Head of caudate nucleus (tissue), 42 donors: Measurements from ENCODE around the gene MOBP.
"Not testable (repeated sequence)": the region's sequence is repeated elsewhere in the genome, so short reads cannot be mapped to it uniquely, and the experiment has no call there.

Source experiments
- DNase-seq, 42 donors: peaks; one replicate each; pipeline versions ENCODE4 v3.0.0 to v3.0.0-alpha.2; 2020 to 2021; ENCODE audit warnings: mixed read lengths in 7 of 42
- intact Hi-C: fragments of 100-400 bp; cut with DNase I; formaldehyde crosslinking; loops from one replicate; pipeline ENCODE4 v1.15.0; 2022

MOBP gene

DNA sequence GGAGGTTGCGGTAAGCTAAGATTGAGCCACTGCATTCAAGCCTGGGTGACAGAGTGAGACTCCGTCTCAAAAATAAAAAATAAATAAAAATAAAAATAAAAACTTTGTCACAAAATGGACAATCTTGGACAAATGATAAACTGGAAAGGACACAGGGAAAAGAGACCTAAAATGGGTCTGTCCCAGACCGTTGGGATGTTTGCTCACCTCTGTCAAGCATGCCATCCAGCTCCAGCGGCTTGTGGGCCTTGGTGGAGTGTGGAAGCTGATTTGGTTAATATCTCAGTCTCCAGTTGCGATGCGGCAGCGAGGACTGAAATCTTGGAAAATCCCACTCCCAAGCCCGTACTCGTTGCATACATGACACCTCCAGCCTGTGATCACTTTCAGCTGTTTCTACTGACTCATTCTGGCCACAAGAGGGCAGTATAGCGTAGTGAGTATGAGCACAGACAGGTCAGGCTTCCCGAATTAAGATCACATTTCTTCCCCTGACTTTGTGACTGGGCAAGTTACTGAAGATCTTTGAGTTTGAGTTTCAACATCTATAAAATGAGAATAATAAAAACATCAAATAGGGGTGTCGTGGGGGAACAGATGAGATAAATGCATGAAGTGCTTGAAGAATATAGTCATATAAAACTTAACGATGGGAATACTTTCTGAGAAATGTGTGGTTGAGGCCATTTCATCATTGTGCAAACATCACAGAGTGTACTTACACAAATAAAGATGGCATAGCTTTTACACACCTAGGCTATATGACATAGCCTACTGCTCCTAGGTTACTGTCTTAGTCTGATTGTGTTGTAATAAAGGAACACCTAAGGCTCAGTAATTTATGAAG, 19.6 kb upstream of the MOBP start:
- DNase-seq, result peak; percentile 8 to 96 (median 81)
- intact Hi-C loops, result loop anchor here (2.0 kb wide), 1 partner anchor 51 kb away; no protein-coding TSS in a partner anchor

DNA sequence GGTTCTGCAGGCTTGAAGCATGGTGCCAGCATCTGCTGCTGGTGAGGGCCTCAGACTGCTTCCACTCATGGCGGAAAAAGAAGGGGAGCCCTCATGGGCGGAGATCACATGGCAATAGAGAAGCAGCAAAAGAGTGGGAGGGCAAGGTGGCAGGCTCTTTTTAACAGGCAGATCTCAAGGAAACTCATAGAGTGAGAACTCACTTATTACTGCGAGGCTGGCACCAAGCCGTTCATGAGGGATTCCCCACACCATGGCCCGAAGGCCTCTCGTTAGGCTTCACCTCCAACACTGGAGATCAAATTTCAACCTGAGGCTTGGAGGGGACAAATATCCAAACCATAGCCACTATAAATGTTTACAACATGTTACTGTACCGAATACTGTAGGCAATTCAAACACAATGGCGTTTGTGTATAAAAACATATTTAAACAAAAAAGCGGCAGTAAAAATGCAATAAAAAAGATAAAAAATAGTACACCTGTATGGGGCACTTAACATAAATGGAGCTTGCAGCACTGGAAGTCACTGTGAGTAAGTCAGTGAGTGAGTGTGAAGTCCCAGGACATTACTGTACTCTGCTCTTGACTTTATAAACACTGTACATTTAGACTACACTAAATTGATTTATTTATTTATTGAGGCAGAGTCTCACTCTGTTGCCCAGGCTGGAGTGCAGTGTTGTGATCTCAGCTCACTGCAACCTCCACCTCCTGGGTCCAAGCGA, 18.8 kb upstream of the MOBP start:
- peak in 1 of 42 donors; percentile 38 for DNase-seq
- intact Hi-C loops, result loop anchor here (2.0 kb wide), 1 partner anchor 50 kb away; no protein-coding TSS in a partner anchor

DNA sequence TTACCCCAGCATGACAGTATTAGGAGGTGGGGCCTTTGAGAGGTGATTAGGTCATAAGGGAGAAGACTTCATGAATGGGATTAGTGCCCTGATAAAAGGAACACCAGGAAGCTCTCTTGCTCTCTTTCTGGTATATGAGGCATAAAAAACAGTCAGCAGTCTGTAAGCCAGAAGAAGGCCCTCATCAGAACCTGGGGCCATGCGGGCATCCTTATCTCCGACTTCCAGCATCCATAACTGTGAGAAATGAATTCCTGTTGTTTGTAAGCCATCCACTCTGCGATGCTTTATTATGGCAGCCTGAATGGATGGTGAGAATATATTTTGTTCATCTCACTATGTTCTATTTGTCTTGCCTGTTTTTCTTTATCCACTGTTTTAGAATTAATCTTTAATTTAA, 17.7 kb upstream of the MOBP start:
- peak in 1 of 42 donors; percentile 12 for DNase-seq
- intact Hi-C loops, result loop anchor here (2.0 kb wide), 1 partner anchor 49 kb away; no protein-coding TSS in a partner anchor

DNA sequence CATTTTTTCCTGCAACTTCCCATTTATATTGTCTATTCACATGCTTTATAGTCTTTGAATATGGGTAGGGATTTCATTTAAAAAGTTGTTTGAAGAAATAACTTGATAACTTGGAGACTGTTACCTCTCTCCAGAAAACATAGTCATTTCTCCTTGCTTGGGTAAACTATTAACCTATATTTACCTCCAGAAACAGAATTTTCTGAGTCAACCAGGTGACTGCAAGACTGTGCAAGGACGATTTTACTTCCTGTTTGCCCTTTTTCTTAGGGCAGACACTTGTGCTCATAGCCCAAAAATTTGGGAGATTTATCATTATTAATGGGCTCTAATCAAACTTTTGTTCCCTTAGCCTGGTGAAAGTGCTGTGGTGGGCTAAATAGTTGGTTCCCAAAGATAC, 14.3 kb upstream of the MOBP start:
- intact Hi-C loops, result no loop called here
- no peak for DNase-seq

DNA sequence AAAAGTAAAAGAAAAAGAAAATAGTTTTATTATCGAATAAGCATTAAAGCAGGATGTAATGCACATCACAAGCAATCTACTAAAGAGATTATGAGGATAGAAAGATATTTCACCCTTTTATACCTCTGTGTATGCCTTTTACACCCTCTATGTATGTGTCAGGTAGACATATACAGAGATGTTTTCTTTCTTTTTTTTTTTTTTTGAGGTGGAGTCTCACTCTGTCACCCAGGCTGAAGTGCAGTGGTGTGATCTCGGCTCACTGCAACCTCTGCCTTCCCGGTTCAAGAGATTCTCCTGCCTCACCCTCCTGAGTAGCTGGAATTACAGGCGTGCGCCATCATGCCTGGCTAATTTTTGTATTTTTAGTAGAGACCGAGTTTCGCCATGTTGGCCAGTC, 13.6 kb upstream of the MOBP start:
- intact Hi-C loops, result not testable (repeated sequence)

DNA sequence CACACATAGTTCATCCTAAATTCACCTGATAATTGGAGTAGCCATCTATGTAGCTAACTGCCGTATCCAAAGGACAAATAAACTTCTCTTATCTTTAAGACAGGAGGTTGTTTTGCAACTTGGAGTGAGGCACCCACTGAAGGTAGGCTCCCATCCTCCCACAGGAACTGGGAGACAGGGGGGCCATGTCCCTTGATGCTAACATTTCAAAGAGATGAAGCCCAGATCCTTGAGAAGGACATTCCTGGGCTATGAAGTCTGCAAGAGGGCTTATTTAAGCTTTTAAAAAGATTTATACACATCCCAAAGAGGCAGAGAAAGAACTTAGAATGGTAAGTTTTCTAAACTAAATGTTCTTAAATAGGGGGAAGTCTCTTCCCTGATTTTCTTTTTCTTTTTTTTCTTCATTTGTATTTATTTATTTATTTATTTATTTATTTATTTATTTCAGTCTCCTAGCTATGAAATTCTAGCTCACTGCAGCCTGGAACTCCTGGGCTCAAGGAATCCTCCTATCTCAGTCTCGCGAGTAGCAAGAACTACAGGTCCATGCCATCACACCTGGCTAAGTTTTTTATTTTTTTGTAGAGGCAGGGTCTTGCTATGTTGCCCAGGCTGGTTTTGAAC, 12.8 kb upstream of the MOBP start:
- intact Hi-C loops, result no loop called here

More for the DNA sequence above, 13.6 kb upstream of the MOBP start:
- not testable (repeated sequence) for DNase-seq

DNA sequence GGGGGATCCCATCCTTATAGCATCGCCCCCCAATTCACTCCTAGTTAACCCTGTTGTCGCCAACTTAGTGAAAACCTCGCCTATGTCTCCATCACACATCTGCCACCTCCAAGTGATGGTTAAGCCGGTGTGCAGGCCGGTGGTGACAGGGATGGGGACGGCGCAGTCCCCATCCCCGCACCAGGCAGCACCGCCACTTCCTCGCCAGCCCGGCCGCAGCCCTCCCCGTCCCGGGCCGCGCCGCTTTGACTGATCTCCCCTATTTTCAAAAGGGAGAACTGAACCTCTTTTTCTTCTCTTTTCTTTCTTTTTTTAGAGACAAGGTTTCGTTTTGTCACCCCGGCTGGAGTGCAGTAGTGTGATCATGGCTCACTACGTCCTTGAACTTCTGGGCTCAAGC, 11.3 kb upstream of the MOBP start:
- peak in 1 of 42 donors; percentile 25 for DNase-seq
- intact Hi-C loops, result no loop called here

More for the DNA sequence above, 12.8 kb upstream of the MOBP start:
- DNase-seq, result peak in 1 of 42 donors; percentile 30

DNA sequence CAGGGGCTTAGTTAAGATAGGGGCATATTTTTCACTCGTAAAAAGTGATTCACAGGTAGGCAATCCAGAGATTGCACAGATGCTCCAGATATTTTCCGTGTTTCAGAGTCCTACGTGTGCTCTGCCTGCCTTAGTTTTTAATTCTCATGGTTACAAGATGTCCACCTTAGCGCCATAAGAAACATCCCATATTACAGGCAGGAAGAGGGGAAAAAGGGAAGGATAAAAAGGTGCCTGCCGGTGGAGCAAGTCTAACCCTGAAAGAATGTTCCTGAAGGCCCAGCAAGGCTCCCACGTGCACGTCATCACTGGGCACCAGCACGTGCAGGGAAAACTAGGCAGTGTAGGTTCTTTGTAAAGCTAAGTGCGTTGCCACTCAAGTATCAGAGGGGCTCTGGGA, 10.1 kb upstream of the MOBP start:
- intact Hi-C loops, result no loop called here

DNA sequence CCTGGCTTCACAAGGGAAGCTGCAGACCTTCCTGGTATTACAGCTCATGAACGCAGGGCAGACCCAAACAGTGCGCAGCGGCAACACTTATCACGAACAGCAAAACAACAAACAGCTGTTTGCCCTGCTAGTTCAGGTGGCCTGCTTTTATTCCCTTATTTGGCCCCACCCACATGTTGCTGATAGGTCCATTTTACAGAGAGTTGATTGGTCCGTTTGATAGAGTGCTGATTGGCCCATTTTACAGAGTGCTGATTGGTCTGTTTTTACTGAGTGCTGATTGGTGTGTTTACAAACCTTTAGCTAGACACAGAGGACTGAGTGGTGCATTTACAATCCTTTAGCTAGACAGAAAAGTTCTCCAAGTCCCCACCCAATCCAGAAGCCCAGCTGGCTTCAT, 8.9 kb upstream of the MOBP start:
- DNase-seq, intact Hi-C loops: not testable (repeated sequence)

More for the DNA sequence above, 10.1 kb upstream of the MOBP start:
- DNase-seq, result peak in 1 of 42 donors; percentile 33

DNA sequence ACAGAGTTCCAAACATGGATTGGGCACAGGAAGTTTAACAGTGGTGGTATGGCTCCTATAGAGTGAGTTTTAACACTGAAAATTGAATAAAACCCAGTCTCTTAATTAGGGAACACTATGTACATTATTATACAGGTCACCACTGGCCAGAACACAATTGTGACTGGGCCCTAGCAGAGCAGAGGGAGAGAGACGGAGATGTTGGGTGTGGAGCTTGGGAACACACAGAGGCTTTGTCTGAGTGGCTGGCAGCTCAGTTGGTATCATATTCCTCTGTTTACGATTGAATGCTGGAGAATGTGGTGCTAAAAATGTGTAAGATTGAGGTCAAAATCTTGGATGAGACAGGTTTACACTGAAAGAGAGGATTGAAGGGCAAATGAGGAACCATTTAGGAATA, 6.8 kb upstream of the MOBP start:
- DNase-seq, result peak; percentile 38 to 91 (median 77)

DNA sequence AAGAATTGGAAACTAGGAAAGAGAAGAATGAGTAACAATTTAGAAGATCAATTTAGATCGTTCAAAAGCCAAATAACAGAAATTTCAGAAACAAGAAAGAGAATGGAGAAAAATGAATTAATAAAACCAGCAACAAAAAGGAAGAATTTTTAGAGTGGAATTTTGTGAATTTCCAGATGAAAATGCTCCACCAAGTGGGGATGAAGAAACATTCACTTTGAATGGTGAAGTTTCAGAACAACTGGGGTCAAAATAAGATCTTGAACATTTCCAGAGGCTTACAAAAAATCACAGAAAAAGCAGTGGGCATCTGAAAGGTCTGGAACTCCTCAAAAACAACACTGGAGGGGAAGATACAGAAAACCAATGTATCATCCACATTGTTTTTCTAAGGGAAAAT, 4.2 kb upstream of the MOBP start:
- no peak for DNase-seq
- intact Hi-C loops, result no loop called here

More for the DNA sequence above, 6.8 kb upstream of the MOBP start:
- intact Hi-C loops, result no loop called here

DNA sequence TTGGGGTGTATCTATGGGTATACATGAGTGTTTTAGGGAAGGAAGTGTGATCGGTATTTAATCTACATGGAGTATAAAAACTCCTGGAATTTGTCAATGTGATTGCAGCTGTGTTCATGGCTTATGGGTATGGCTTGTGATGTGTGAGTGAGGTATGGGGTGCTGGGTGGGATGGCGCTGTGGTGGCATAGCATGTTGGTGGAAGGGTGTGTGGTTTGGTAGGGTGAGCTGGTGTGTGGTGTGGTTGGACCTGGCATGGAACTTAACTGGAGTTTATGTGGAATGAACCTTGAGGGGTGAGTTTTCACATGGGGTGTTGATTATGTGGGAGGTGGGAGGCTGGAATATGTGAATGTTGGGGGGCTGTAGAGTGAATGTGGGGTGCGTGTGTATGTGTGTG, 492 bp upstream of the MOBP start:
- intact Hi-C loops, result no loop called here
- DNase-seq, result peak in 1 of 42 donors; percentile 27

DNA sequence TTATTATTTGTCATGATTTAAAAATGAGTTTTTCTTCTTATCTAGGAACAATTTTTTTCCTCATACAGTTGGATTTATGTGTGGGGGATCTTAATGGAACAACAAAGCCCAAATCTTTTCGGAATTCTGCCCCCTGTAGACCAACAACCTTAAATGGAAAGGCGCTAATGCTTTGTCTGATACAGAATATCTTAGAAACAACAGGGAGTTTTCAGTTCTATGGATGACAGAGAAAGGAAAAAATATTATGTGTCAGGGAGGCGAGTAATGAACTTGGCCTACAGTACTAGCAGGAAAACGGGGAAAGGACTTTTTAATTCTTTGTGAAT, 592 bp downstream of the MOBP start:
- intact Hi-C loops, result no loop called here
- DNase-seq, result peak in 5 of 42 donors; percentile 35 to 75 (median 49)

DNA sequence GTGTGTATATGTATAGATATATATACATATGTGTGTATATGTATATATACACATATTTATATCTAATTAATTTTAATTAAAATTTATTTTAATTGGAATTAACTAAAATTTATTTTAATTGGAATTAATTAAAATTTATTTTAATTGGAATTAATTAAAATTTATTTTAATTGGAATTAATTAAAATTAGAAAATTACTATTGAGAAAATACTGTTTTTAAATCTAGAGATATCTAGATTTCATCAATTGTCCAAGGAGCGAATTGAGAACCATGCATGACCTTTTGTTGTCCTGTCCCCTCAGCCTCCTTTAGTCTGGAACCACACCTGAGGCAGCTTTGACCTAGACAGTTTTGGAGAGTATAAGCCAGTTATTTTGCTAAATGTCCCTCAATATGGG, 1.8 kb downstream of the MOBP start:
- intact Hi-C loops, result no loop called here
- DNase-seq, result no peak

DNA sequence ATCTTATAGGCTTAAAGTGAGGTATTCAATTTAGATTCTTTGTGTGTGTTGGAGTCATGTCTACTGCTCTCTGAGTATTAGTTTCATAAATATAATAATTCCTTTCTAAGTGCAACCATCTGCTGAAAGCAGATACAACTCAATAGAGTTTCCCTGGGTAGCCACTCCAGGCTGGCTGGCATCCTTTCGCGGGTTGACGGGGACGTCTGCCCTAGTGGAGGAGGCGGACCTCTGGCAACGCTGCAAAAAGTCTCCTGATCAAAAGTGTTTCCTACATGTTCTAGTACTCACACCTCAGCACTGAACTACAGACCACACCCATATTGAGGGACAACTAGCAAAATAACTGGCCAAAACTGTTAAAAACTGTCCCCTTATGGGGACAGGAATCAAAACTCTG, 2.5 kb downstream of the MOBP start:
- intact Hi-C loops, result no loop called here
- DNase-seq, result peak in 31 of 42 donors; percentile 27 to 84 (median 52)

DNA sequence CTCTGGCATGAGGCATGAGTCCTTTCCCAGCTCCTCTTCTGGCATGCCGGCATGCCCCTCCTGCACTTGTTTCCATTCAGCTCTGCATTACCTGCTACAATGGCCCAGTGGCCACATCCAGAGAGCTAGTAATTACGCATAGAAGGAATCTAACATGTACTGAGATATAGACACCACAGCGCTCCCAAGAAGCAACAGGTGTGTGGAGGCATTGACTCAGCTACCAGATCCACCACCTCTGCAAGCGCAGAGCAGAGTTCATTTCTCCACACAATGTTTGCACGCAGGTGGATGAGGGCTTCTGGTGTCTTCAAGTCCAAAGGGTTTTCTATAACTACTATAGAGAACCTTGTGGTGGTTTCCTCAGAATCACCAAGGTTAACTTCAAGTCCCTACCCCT, 4.2 kb downstream of the MOBP start:
- DNase-seq, result no peak
- intact Hi-C loops, result no loop called here

DNA sequence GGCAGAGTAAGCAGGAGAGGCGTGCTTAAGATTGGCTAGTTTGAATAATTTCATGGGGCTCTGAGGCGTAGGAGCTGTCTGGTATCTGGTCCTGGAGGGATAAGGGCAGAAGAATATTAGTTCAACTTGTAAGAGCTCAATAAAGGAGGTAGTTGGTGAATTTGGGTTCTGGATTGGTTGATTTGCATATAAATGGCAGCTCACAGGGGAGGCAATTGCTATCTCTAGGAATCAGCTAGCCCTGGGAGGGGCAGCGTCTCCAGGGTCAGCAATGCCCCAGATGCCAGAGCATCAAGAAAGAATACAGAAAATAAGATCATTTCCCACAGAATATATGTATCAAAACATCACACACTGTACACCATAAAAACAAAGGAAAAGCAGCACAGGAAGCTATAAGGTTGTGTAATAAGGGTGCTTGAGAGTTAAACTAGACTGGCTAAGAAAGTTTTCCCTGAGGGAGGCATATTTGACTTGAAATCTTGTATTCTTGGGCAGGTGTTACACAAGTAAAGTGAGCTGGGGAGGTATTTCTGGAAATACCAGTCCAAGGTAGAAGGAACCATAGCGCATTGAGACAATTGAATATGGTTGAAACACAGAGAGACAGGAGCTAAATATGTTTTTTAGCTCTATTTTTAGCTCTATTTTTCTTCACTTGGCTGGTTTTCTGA, 6.1 kb downstream of the MOBP start:
- intact Hi-C loops, result no loop called here
- DNase-seq, result no peak

DNA sequence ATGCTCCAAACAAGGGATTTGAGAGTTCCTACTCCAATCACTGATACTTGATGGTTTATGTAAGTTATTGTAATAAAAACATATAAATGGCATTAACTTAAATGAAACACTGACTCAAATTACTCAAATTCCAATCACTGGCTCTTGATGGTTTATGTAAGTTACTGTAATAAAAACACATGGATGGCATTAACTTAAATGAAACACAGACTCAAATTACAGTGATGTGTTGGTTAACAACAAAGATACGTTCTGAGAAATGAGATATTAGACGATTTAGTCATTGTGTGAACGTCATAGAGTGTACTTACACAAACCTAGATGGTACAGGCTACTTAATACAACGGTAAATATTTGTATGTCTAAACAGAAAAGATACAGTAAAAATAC, 6.6 kb downstream of the MOBP start:
- intact Hi-C loops, result no loop called here

DNA sequence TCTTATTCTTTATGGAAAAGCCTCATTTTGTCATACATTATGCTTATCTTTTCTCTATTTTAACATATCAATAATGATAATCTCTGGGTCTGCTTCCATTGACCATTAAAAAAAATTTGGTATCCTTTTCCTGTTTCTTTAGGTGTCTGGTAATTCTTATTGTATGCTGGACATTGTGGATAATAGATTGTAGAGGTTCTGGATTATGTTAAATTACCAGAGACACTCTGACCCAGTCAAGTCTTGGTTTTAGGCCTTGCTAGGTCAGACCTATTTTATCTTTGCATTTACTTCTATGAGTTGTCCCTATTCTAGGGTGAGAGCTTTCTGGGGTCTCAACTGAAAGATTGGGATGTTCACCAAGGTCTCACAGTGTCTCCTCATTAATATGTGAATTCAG, 9.3 kb downstream of the MOBP start:
- DNase-seq, result no peak
- intact Hi-C loops, result no loop called here

More for the DNA sequence above, 6.6 kb downstream of the MOBP start:
- DNase-seq, result no peak
